ENCODE results near the gene PARP8.

PARP8 gene

DNA sequence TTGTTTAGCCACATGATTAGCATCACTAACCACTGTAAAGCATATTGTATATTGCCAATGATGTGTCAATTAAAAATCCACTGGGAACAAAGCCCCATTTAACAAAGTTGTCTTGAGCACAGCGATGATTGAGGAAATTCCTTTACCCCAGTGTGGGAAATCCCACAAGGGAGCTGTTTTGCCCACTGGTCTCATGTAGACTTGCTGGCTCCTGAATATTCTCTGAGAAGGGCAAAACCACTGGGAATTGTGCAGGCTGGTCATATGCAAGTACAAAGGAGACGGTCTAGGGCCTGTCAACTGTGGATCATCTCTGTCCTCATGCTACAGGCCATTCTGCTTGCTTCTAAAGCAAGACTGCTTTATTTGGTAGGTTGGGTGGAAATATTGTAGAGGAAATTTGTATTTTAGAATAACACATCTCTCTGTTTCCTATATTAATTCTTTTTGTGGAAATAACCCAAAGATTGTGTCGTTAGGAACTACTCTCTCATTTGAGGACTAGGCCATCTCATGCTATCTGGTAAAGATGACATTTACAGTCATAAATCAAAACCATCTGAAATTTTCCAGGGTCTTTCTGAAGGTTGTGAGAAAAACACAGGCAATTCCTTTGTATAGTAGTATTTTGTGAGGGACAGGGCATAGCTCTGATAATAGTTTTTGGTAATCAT is 60.2 kb downstream of the PARP8 start:
- H3K4me3 ChIP-seq (replicated peaks; ENCODE audit: low read depth, low read length), result no peak overlapping the region
- TF ChIP-seq, protein P1, sequence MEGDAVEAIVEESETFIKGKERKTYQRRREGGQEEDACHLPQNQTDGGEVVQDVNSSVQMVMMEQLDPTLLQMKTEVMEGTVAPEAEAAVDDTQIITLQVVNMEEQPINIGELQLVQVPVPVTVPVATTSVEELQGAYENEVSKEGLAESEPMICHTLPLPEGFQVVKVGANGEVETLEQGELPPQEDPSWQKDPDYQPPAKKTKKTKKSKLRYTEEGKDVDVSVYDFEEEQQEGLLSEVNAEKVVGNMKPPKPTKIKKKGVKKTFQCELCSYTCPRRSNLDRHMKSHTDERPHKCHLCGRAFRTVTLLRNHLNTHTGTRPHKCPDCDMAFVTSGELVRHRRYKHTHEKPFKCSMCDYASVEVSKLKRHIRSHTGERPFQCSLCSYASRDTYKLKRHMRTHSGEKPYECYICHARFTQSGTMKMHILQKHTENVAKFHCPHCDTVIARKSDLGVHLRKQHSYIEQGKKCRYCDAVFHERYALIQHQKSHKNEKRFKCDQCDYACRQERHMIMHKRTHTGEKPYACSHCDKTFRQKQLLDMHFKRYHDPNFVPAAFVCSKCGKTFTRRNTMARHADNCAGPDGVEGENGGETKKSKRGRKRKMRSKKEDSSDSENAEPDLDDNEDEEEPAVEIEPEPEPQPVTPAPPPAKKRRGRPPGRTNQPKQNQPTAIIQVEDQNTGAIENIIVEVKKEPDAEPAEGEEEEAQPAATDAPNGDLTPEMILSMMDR (IDR thresholded peaks at IDR 0.05; ENCODE audit: low read length, missing control alignments), result no peak
- no peak for DNase-seq (ENCODE audit: low read depth)

DNA sequence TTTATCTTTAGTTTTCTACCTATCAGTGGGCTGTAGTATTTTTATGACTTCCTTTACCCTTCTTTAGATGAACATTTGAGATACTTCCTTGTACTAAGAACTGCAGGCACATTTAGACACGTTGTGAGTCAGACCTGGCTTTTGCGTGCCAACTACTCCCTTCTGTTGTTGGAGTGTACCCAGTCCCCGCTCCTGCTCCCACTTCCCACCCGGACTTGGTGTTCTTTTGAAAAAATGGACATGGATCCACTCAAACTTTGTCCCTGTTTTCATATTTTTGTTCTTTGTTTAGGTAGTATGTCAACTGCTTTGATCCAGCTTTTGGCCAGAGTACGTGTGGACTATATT is 60.7 kb downstream of the PARP8 start:
- TF ChIP-seq, protein P1 (IDR thresholded peaks at IDR 0.05; ENCODE audit: low read length, missing control alignments), result no peak
- DNase-seq (ENCODE audit: low read depth), result peak; percentile 16

DNA sequence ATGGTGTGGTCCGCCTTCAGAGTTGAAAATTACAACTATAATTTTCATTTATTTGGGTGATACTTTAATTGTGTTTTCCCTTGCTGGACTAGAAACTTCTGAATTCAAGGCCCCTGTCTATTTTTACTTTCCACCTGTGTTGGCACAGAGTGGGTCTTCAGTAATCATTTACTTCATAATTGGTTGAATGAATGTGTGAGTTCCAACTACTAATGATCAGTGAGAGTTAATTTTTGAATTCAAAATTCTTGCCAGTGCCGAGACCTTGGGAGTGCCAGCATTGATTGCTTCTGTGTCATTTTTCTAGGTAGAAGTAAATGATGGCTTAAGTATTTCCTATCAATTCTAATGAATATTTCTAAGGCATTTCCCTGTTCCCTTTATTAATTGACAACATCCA is 61.4 kb downstream of the PARP8 start:
- DNase-seq (ENCODE audit: low read depth), result no peak
- no peak overlapping the region for H3K4me3 ChIP-seq (replicated peaks; ENCODE audit: low read depth, low read length)
- TF ChIP-seq, protein P1 (IDR thresholded peaks at IDR 0.05; ENCODE audit: low read length, missing control alignments), result no peak

More for the DNA sequence above, 60.7 kb downstream of the PARP8 start:
- H3K4me3 ChIP-seq (replicated peaks; ENCODE audit: low read depth, low read length), result no peak overlapping the region

DNA sequence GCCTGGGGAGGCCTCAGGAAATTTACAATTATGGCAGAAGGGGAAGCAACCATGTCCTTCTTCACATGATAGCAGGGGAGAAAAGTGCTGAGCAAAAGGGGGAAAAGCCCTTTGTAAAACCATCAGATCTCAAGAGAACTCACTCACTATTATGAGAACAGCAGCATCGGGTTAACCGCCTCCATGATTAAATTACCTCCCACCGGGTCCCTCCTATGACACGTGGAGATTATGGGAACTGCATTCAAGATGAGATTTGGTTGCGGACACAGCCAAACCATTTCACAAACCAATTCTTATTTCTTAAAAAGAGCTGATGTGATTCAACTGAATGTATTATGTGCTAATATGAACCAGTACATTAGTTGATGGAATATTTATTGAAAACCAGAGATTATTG is 63.9 kb downstream of the PARP8 start:
- TF ChIP-seq, protein P1 (IDR thresholded peaks at IDR 0.05; ENCODE audit: low read length, missing control alignments), result no peak
- H3K4me3 ChIP-seq (replicated peaks; ENCODE audit: low read depth, low read length), result no peak overlapping the region
- DNase-seq (ENCODE audit: low read depth), result no peak

DNA sequence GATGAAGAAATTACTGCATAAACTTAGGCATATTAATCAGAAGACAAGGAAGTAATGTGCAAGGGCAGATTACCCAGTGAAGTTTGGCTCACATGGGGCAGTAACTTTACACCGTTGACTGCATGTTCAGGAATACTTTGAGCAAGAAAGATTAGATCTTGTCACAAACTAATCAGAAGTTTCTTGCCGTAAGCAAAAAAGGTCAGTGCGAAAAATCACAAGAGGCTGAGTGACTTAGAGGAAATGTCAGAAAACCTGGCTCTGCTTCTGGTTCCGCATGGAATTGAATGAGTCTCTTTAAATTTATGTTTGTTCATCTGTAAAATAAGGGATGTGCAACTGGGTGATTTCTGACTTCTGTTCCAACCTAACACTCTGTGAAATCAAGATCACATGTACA is 64.4 kb downstream of the PARP8 start:
- TF ChIP-seq, protein P1 (IDR thresholded peaks at IDR 0.05; ENCODE audit: low read length, missing control alignments), result no peak
- H3K4me3 ChIP-seq (replicated peaks; ENCODE audit: low read depth, low read length), result no peak overlapping the region
- no peak for DNase-seq (ENCODE audit: low read depth)

DNA sequence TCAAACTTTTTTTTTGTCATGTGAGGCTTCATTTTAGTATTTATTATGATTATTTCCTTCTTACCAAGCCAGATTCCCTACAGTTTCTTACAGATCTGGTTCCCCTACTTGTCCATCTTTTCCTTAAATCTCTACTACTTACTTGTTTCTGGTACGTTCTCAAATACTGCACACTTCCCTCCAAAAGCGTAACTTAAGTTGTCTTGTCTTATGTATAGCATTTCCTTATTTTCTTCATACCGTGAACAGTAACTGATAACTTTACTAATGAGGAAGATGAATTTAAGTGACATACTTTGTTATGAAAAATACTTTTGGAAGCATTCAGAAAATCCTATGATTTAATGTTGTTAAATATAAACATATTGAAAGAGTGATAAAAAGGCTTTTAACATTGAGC is 67.3 kb downstream of the PARP8 start:
- H3K4me3 ChIP-seq (replicated peaks; ENCODE audit: low read depth, low read length), result no peak overlapping the region
- DNase-seq (ENCODE audit: low read depth), result no peak
- TF ChIP-seq, protein P1 (IDR thresholded peaks at IDR 0.05; ENCODE audit: low read length, missing control alignments), result no peak

DNA sequence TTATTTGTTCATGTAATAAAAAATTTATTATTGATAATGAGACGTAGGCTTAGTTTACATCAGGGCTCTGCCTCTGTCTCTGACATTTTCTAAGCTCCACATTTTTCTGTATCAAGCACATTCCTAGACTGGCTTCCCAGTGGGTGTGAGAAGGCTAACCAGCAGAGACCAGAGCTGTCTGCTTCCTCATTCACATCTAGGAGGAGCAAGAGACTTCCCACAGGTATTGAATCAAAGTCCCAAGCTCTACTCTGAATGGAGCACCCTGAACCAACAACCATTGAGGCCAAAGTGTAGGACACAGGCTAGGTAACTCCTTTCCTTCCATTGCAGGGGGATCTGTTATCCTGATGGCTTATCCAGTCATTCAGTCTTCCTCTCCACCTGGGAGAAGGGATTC is 72.4 kb downstream of the PARP8 start:
- DNase-seq (ENCODE audit: low read depth), result no peak
- TF ChIP-seq, protein P1 (IDR thresholded peaks at IDR 0.05; ENCODE audit: low read length, missing control alignments), result no peak
- H3K4me3 ChIP-seq (replicated peaks; ENCODE audit: low read depth, low read length), result no peak overlapping the region
